IMR-90 (cell line): ENCODE measurements around the gene AKAP12. TPM values are rescaled to one million over a fixed set of nuclear protein-coding genes. Genes with fewer than 3 reads are reported as not detected.

ENCODE experiments used
- ATAC-seq: fragments of 200-7000 bp; cut with Tn5 transposase; 2 replicates; pipeline ENCODE4 v1.9.1; 2020; ENCODE audit warnings: low read depth, mild to moderate bottlenecking, moderate library complexity
- BruUV-seq: library from RNA; stranded (reverse); fragments of 400-500 nt; replicated peaks from 2 replicates; lab custom pipeline; 2021; lab: Mats Ljungman, UMichigan
- CTCF ChIA-PET: fragments of 300-600 bp; formaldehyde crosslinking; extraction: SDS; loops from one replicate; lab custom pipeline; 2021; ENCODE audit warnings: antibody characterized with exemption; lab: Yijun Ruan, JAX
- POLR2A ChIA-PET: fragments of 300-600 bp; sonication (Branson Sonifier 250); formaldehyde crosslinking; loops from one replicate; lab custom pipeline; 2022; ENCODE audit warnings: antibody characterized with exemption; ENCODE audit not compliant: unreplicated experiment; lab: Charles Lee
- DNase-seq: peaks from one replicate; pipeline ENCODE4 v3.0.0; 2013
- H2AFZ ChIP-seq: replicated peaks from 2 replicates; pipeline ENCODE3; 2013; ENCODE audit warnings: low read length, mild to moderate bottlenecking; ENCODE audit not compliant: poor library complexity
- H2AK5ac ChIP-seq: 2 replicates; pipeline ENCODE4 v1.6.1; 2013; ENCODE audit warnings: low read depth, low read length, inconsistent platforms
- H2AK9ac ChIP-seq: replicated peaks from 2 replicates; pipeline ENCODE3; 2013; ENCODE audit warnings: mild to moderate bottlenecking, low read depth, low read length, moderate library complexity; ENCODE audit not compliant: poor library complexity
- H2BK120ac ChIP-seq: 2 replicates; pipeline ENCODE4 v1.6.1; 2013; ENCODE audit warnings: low read depth, low read length, inconsistent platforms
- H2BK15ac ChIP-seq: 3 replicates; pipeline ENCODE4 v1.6.1; 2013; ENCODE audit warnings: low read depth, low read length, inconsistent platforms
- H2BK20ac ChIP-seq: 2 replicates; pipeline ENCODE4 v1.6.1; 2013; ENCODE audit warnings: low read depth, mild to moderate bottlenecking, inconsistent platforms, low read length, moderate library complexity
- H2BK5ac ChIP-seq: 2 replicates; pipeline ENCODE4 v1.6.1; 2013; ENCODE audit warnings: mild to moderate bottlenecking, low read depth, low read length, inconsistent platforms; ENCODE audit not compliant: poor library complexity, severe bottlenecking
- H3K14ac ChIP-seq: replicated peaks from 2 replicates; pipeline ENCODE4 v1.6.1; 2013; ENCODE audit warnings: low read depth, low read length, inconsistent platforms
- H3K18ac ChIP-seq: 2 replicates; pipeline ENCODE4 v1.6.1; 2013; ENCODE audit warnings: low read depth, low read length, control low read depth
- H3K23ac ChIP-seq: 2 replicates; pipeline ENCODE4 v1.6.1; 2013; ENCODE audit warnings: low read depth, low read length, inconsistent platforms
- H3K27ac ChIP-seq: 2 replicates; pipeline ENCODE4 v1.5.1; 2013; ENCODE audit warnings: mild to moderate bottlenecking, control low read depth, low read length; ENCODE audit not compliant: insufficient read depth
- H3K27me3 ChIP-seq: 2 replicates; pipeline ENCODE4 v1.6.1; 2013; ENCODE audit warnings: low read length; ENCODE audit not compliant: control insufficient read depth, insufficient read depth
- H3K36me3 ChIP-seq: 2 replicates; pipeline ENCODE4 v1.6.1; 2013; ENCODE audit warnings: low read length, mixed read lengths; ENCODE audit not compliant: control insufficient read depth, insufficient read depth
- H3K4ac ChIP-seq: 2 replicates; pipeline ENCODE4 v1.6.1; 2013; ENCODE audit warnings: low read depth, low read length, inconsistent platforms
- H3K4me1 ChIP-seq: 2 replicates; pipeline ENCODE4 v1.6.1; 2013; ENCODE audit warnings: low read length, mixed read lengths; ENCODE audit not compliant: control insufficient read depth, insufficient read depth
- H3K4me2 ChIP-seq: 2 replicates; pipeline ENCODE4 v1.6.1; 2013; ENCODE audit warnings: low read depth, mild to moderate bottlenecking, control low read depth, low read length, moderate library complexity
- H3K4me3 ChIP-seq: 2 replicates; pipeline ENCODE4 v1.5.1; 2013; ENCODE audit warnings: low read depth, mild to moderate bottlenecking, control low read depth, low read length, moderate library complexity; ENCODE audit not compliant: insufficient read depth
- H3K56ac ChIP-seq: 2 replicates; pipeline ENCODE4 v1.6.1; 2013; ENCODE audit warnings: low read length, inconsistent platforms; ENCODE audit not compliant: insufficient read depth; ENCODE audit errors: extremely low read depth
- H3K79me1 ChIP-seq, 2 experiments: 2 replicates each; pipeline ENCODE4 v1.6.1; 2013; ENCODE audit warnings: low read length in 2 of 2, inconsistent platforms in 1 of 2, low read depth in 1 of 2
- H3K9ac ChIP-seq: 2 replicates; pipeline ENCODE4 v1.6.1; 2013; ENCODE audit warnings: low read depth, low read length, control low read depth
- H3K9me1 ChIP-seq: 2 replicates; pipeline ENCODE4 v1.6.1; 2013; ENCODE audit warnings: low read length, inconsistent platforms; ENCODE audit not compliant: insufficient read depth
- H3K9me3 ChIP-seq: 2 replicates; pipeline ENCODE4 v1.6.1; 2013; ENCODE audit warnings: low read length; ENCODE audit not compliant: control insufficient read depth, insufficient read depth
- H4K20me1 ChIP-seq: 2 replicates; pipeline ENCODE4 v1.6.1; 2013; ENCODE audit warnings: low read length, inconsistent platforms; ENCODE audit not compliant: insufficient read depth
- H4K5ac ChIP-seq: 2 replicates; pipeline ENCODE4 v1.6.1; 2013; ENCODE audit warnings: mild to moderate bottlenecking, low read depth, low read length, control low read depth
- H4K8ac ChIP-seq, 2 experiments: 2 replicates each; pipeline ENCODE4 v1.6.1; 2013; ENCODE audit warnings: low read depth in 2 of 2, low read length in 2 of 2, control low read depth in 1 of 2, inconsistent platforms in 1 of 2
- H4K91ac ChIP-seq: 2 replicates; pipeline ENCODE4 v1.6.1; 2013; ENCODE audit warnings: low read depth, low read length, inconsistent platforms; ENCODE audit not compliant: insufficient read depth
- BHLHE40 ChIP-seq: fragments of 150-350 bp; IDR thresholded peaks from 2 replicates; pipeline ENCODE4 v1.6.1; 2016; ENCODE audit warnings: mild to moderate bottlenecking, low read depth, low read length
- CEBPB ChIP-seq: IDR thresholded peaks from 2 replicates; pipeline ENCODE4 v1.6.1; 2012; ENCODE audit warnings: low read depth, low read length, improper control_type of control experiment
- CHD1 ChIP-seq: IDR thresholded peaks from 2 replicates; pipeline ENCODE4 v1.6.1; 2012; ENCODE audit warnings: low read depth, low read length, improper control_type of control experiment
- FOS ChIP-seq: fragments of 150-350 bp; IDR thresholded peaks from 2 replicates; pipeline ENCODE4 v1.6.1; 2016; ENCODE audit warnings: low read depth, low read length
- MXI1 ChIP-seq: IDR thresholded peaks from 2 replicates; pipeline ENCODE4 v1.6.1; 2012; ENCODE audit warnings: low read depth, mild to moderate bottlenecking, low read length, moderate library complexity, borderline replicate concordance
- NFE2L2 ChIP-seq: fragments of 150-350 bp; IDR thresholded peaks from 2 replicates; pipeline ENCODE4 v1.6.1; 2016; ENCODE audit warnings: low read depth, mild to moderate bottlenecking, low read length
- RAD21 ChIP-seq: IDR thresholded peaks from 2 replicates; pipeline ENCODE4 v1.6.1; 2012; ENCODE audit warnings: low read length, improper control_type of control experiment
- RFX5 ChIP-seq: IDR thresholded peaks from 2 replicates; pipeline ENCODE4 v1.8.0; 2012; ENCODE audit warnings: low read depth, mild to moderate bottlenecking, low read length, moderate library complexity
- WGBS, 2 experiments: methylation state at CpG; one replicate each; pipeline versions ENCODE4 v1.1.5 to v1.1.7; 2013; ENCODE audit warnings: missing lambda C conversion rate in 2 of 2; ENCODE audit not compliant: insufficient read length in 1 of 2; ENCODE audit errors: extremely low coverage in 2 of 2; 5-methylcytosine and 5-hydroxymethylcytosine counted together
- dilution Hi-C: fragments of 300-500 bp; cut with HindIII; formaldehyde crosslinking; loops from one replicate; pipeline ENCODE4 v1.14.3; 2018; ENCODE audit warnings: low sequenced_read_pairs; ENCODE audit not compliant: unreplicated experiment
- in situ Hi-C: fragments of 300-500 bp; cut with MboI; formaldehyde crosslinking; loops from 3 replicates; pipeline ENCODE4 v1.14.3; 2019; ENCODE audit warnings: low sequenced_read_pairs, inconsistent platforms, mixed read lengths
- intact Hi-C: fragments of 100-400 bp; cut with micrococcal nuclease; formaldehyde crosslinking; loops from 2 replicates; pipeline ENCODE4 v1.10.0; 2022
- polyA plus RNA-seq, 3 experiments: library from polyadenylated mRNA; depleted of rRNA; stranded (reverse); fragments of >200 nt; gene quantifications; 2 replicates each; pipeline ENCODE4 v1.2.3, GENCODE V29; 2012; ENCODE audit warnings: low replicate concordance in 1 of 3
- total RNA-seq: library from RNA; depleted of rRNA; stranded (reverse); fragments of >200 nt; gene quantifications from 2 replicates; pipeline ENCODE4 v1.2.3, GENCODE V29; 2012
- TF ChIP-seq, protein P1 (sequence below): fragments of 150-350 bp; IDR thresholded peaks from 2 replicates; pipeline ENCODE4 v1.6.1; 2017; ENCODE audit warnings: mild to moderate bottlenecking, antibody characterized with exemption, low read length, low read depth
- TF ChIP-seq, protein P2 (sequence below): fragments of 150-350 bp; IDR thresholded peaks from 2 replicates; pipeline ENCODE4 v1.6.1; 2016; ENCODE audit warnings: low read depth, mild to moderate bottlenecking, low read length, moderate library complexity, borderline replicate concordance

Gene AKAP12
- total and polyA plus RNA-seq, 2 of the 4 experiments (the other 2 are of a cell fraction) = 56.0 to 118 TPM

- ChIA-PET CTCF (no interaction called here), POLR2A (no interaction called here)
- no peaks in the 10 kb centered on the region for H3K9me1 ChIP-seq
- H3K4me3 ChIP-seq = no peak overlapping the region
- H3K23ac ChIP-seq = no peak overlapping the region
- H3K56ac ChIP-seq = no peak overlapping the region
- BruUV-seq = no TSS peak
- H4K20me1 ChIP-seq = no peaks in the 10 kb centered on the region
- TF ChIP-seq RAD21 = no peak
- TF ChIP-seq, protein P1, sequence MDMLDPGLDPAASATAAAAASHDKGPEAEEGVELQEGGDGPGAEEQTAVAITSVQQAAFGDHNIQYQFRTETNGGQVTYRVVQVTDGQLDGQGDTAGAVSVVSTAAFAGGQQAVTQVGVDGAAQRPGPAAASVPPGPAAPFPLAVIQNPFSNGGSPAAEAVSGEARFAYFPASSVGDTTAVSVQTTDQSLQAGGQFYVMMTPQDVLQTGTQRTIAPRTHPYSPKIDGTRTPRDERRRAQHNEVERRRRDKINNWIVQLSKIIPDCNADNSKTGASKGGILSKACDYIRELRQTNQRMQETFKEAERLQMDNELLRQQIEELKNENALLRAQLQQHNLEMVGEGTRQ = no peak
- no peak for TF ChIP-seq MXI1
- TF ChIP-seq CEBPB = no peak
- TF ChIP-seq BHLHE40 = no peak
- TF ChIP-seq FOS = no peak
- TF ChIP-seq RFX5 = no peak
- no peak for TF ChIP-seq CHD1
- no peak for TF ChIP-seq NFE2L2
- TF ChIP-seq, protein P2, sequence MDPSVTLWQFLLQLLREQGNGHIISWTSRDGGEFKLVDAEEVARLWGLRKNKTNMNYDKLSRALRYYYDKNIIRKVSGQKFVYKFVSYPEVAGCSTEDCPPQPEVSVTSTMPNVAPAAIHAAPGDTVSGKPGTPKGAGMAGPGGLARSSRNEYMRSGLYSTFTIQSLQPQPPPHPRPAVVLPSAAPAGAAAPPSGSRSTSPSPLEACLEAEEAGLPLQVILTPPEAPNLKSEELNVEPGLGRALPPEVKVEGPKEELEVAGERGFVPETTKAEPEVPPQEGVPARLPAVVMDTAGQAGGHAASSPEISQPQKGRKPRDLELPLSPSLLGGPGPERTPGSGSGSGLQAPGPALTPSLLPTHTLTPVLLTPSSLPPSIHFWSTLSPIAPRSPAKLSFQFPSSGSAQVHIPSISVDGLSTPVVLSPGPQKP = no peak
- no peaks in the 10 kb centered on the region for H3K79me1 ChIP-seq
- H3K18ac ChIP-seq = no peak overlapping the region
- H3K36me3 ChIP-seq = no peaks in the 10 kb centered on the region
- in situ Hi-C loops = no loop called here
- DNase-seq (no peak), ATAC-seq (no peak)
- H3K27me3 ChIP-seq = no peaks in the 10 kb centered on the region; the same call in 1 of the 2 replicates
- no peak overlapping the region for H2BK5ac ChIP-seq
- H2BK15ac ChIP-seq = no peak overlapping the region
- no peak overlapping the region for H2BK120ac ChIP-seq
- no CpG with 5 or more reads among the region's 1 CpG for WGBS, 2 experiments
- no peak overlapping the region for H2AK5ac ChIP-seq
- H3K4ac ChIP-seq = no peak overlapping the region
- H2AFZ ChIP-seq = no peak overlapping the region
- no peak overlapping the region for H2AK9ac ChIP-seq
- no peak overlapping the region for H4K8ac ChIP-seq
- H3K4me1 ChIP-seq = peaks cover 7% of the 10 kb centered on the region; the same call in 1 of the 2 replicates
- no peak overlapping the region for H4K91ac ChIP-seq
- H3K14ac ChIP-seq = no peak overlapping the region
- intact Hi-C loops = no loop called here
- no peak overlapping the region for H3K9ac ChIP-seq
- peaks cover 2% of the 10 kb centered on the region; the same call in 1 of the 2 replicates for H3K9me3 ChIP-seq
- no peak overlapping the region for H2BK20ac ChIP-seq
- H4K5ac ChIP-seq = no peak overlapping the region
- no peak overlapping the region for H3K27ac ChIP-seq
- H3K4me2 ChIP-seq = no peak overlapping the region
- dilution Hi-C loops = no loop called here
Observed at GRCh38 chr6:151197556-151197955, 42.2 kb upstream of the AKAP12 start.
